Measurements from ENCODE around the gene GRB10.
"Not testable (repeated sequence)": the region's sequence is repeated elsewhere in the genome, so short reads cannot be mapped to it uniquely, and the experiment has no call there.

GRB10 gene

GRCh38 chr7:50745336-50745735 lies 37.4 kb downstream of the GRB10 start:
- DNase-seq (ENCODE audit: low read depth in 3 of 3): no peak

- DNase-seq (ENCODE audit: low read depth in 3 of 3): no peak
Measured at GRCh38 chr7:50743893-50744292, 38.8 kb downstream of the GRB10 start.

- no peak for DNase-seq (ENCODE audit: low read depth in 3 of 3)
Measured at GRCh38 chr7:50743016-50743415, 39.7 kb downstream of the GRB10 start.

GRCh38 chr7:50742401-50742800 lies 40.3 kb downstream of the GRB10 start:
- no peak for DNase-seq (ENCODE audit: low read depth in 3 of 3)

- DNase-seq (ENCODE audit: low read depth in 3 of 3): peak; percentile 14 to 46 (median 32)
Measured at GRCh38 chr7:50739744-50740435, 42.8 kb downstream of the GRB10 start.

GRCh38 chr7:50738932-50739331 lies 43.8 kb downstream of the GRB10 start:
- no peak for DNase-seq (ENCODE audit: low read depth in 3 of 3)

- DNase-seq (ENCODE audit: low read depth in 3 of 3): not testable (repeated sequence)
Measured at GRCh38 chr7:50735836-50736235, 46.9 kb downstream of the GRB10 start.

- no peak for DNase-seq (ENCODE audit: low read depth in 3 of 3)
Measured at GRCh38 chr7:50735333-50735732, 47.4 kb downstream of the GRB10 start.

GRCh38 chr7:50734246-50734645 lies 48.5 kb downstream of the GRB10 start:
- DNase-seq (ENCODE audit: low read depth in 3 of 3): no peak

GRCh38 chr7:50733552-50733951 lies 49.1 kb downstream of the GRB10 start:
- no peak for DNase-seq (ENCODE audit: low read depth in 3 of 3)

GRCh38 chr7:50731703-50732582 lies 50.8 kb downstream of the GRB10 start:
- no peak for DNase-seq (ENCODE audit: low read depth in 3 of 3)

- no peak for DNase-seq (ENCODE audit: low read depth in 3 of 3)
Measured at GRCh38 chr7:50730446-50731400, 52.0 kb downstream of the GRB10 start.

GRCh38 chr7:50729962-50730361 lies 52.7 kb downstream of the GRB10 start:
- DNase-seq (ENCODE audit: low read depth in 3 of 3): no peak

- no peak for DNase-seq (ENCODE audit: low read depth in 3 of 3)
Measured at GRCh38 chr7:50728184-50728583, 54.5 kb downstream of the GRB10 start.

- DNase-seq (ENCODE audit: low read depth in 3 of 3): no peak
Measured at GRCh38 chr7:50727711-50728110, 55.0 kb downstream of the GRB10 start.

GRCh38 chr7:50727072-50727471 lies 55.6 kb downstream of the GRB10 start:
- no peak for DNase-seq (ENCODE audit: low read depth in 3 of 3)

GRCh38 chr7:50725774-50726173 lies 56.9 kb downstream of the GRB10 start:
- no peak for DNase-seq (ENCODE audit: low read depth in 3 of 3)

GRCh38 chr7:50724526-50725520 lies 57.9 kb downstream of the GRB10 start:
- DNase-seq (ENCODE audit: low read depth in 3 of 3): no peak

- DNase-seq (ENCODE audit: low read depth in 3 of 3): no peak
Measured at GRCh38 chr7:50723888-50724287, 58.8 kb downstream of the GRB10 start.

- no peak for DNase-seq (ENCODE audit: low read depth in 3 of 3)
Measured at GRCh38 chr7:50723173-50723572, 59.5 kb downstream of the GRB10 start.

Measured in stimulated activated CD4-positive, alpha-beta T cell treated with anti-CD3 and anti-CD28 coated beads, TNF-alpha, amount 100 ng/mL, for 48 hours (primary cell).